HG02840 (cell line): ENCODE results near the gene TRMT2B.
A peak's percentile ranks its signal among the peaks of the same experiment; 100 is the strongest.
"Not testable (repeated sequence)": the region's sequence is repeated elsewhere in the genome, so short reads cannot be mapped to it uniquely, and the experiment has no call there.

Source experiments
- ATAC-seq: cut with Tn5 transposase; IDR thresholded peaks from one replicate; pipeline ENCODE4 v1.9.1; 2021; ENCODE audit warnings: mild to moderate bottlenecking, moderate library complexity, moderate number of reproducible peaks; ENCODE audit not compliant: unreplicated experiment, low FRiP score

The TRMT2B gene

GRCh38 chrX:101051549-101052302 is at the start of gene TRMT2B:
TSS of gene TRMT2B (minus strand) at chrX:101052111. CDS start at chrX:101042289, 9,822 bp downstream.
- ATAC-seq: peak; percentile 89

GRCh38 chrX:101097546-101098453 is 45.9 kb upstream of the TRMT2B start, which contains the start of gene CENPI:
TSS of gene CENPI (plus strand) at chrX:101098204. CDS start at chrX:101101071, 2,867 bp downstream.
- peak; percentile 99 for ATAC-seq

- ATAC-seq: no peak
These were observed 39.9 kb upstream of the TRMT2B start for GRCh38 chrX:101091817-101092216.

GRCh38 chrX:101081231-101081630 is 29.3 kb upstream of the TRMT2B start:
- ATAC-seq: no peak

- ATAC-seq: no peak
These were observed 28.6 kb upstream of the TRMT2B start for GRCh38 chrX:101080326-101081124.

GRCh38 chrX:101079736-101080270 is 27.9 kb upstream of the TRMT2B start:
- ATAC-seq: no peak

- ATAC-seq: no peak
These were observed 27.0 kb upstream of the TRMT2B start, which contains the start of gene TMEM35A for GRCh38 chrX:101078716-101079598. TSS of gene TMEM35A (plus strand) at chrX:101078879. CDS start at chrX:101079003, 124 bp downstream.

- ATAC-seq: no peak
These were observed 19.7 kb upstream of the TRMT2B start for GRCh38 chrX:101071582-101071981.

GRCh38 chrX:101062176-101062575 is 10.3 kb upstream of the TRMT2B start:
- no peak for ATAC-seq

- ATAC-seq: peak; percentile 72
These were observed 5.3 kb upstream of the TRMT2B start for GRCh38 chrX:101057093-101057714.

- ATAC-seq: not testable (repeated sequence)
These were observed 4.6 kb upstream of the TRMT2B start for GRCh38 chrX:101056551-101056950.

- ATAC-seq: no peak
These were observed 760 bp downstream of the TRMT2B start for GRCh38 chrX:101051153-101051548.

GRCh38 chrX:101040197-101040596 is 11.7 kb downstream of the TRMT2B start:
- ATAC-seq: no peak

GRCh38 chrX:101037231-101037630 is 14.7 kb downstream of the TRMT2B start:
- no peak for ATAC-seq

GRCh38 chrX:101029665-101030064 is 22.2 kb downstream of the TRMT2B start:
- ATAC-seq: no peak

GRCh38 chrX:101028562-101028961 is 23.3 kb downstream of the TRMT2B start:
- no peak for ATAC-seq

GRCh38 chrX:101025126-101025525 is 26.8 kb downstream of the TRMT2B start:
- no peak for ATAC-seq

GRCh38 chrX:101022020-101022419 is 29.9 kb downstream of the TRMT2B start:
- ATAC-seq: no peak

GRCh38 chrX:101012031-101012430 is 39.9 kb downstream of the TRMT2B start:
- ATAC-seq: not testable (repeated sequence)
